ENCODE measurements around the gene EML1. TPM values are rescaled to one million over a fixed set of nuclear protein-coding genes. Genes with fewer than 3 reads are reported as not detected.
"Not testable (repeated sequence)": the region's sequence is repeated elsewhere in the genome, so short reads cannot be mapped to it uniquely, and the experiment has no call there.

Gene EML1
- polyA plus RNA-seq, 3 donors = 5.2 to 19.6 (median 14.1) TPM

DNA sequence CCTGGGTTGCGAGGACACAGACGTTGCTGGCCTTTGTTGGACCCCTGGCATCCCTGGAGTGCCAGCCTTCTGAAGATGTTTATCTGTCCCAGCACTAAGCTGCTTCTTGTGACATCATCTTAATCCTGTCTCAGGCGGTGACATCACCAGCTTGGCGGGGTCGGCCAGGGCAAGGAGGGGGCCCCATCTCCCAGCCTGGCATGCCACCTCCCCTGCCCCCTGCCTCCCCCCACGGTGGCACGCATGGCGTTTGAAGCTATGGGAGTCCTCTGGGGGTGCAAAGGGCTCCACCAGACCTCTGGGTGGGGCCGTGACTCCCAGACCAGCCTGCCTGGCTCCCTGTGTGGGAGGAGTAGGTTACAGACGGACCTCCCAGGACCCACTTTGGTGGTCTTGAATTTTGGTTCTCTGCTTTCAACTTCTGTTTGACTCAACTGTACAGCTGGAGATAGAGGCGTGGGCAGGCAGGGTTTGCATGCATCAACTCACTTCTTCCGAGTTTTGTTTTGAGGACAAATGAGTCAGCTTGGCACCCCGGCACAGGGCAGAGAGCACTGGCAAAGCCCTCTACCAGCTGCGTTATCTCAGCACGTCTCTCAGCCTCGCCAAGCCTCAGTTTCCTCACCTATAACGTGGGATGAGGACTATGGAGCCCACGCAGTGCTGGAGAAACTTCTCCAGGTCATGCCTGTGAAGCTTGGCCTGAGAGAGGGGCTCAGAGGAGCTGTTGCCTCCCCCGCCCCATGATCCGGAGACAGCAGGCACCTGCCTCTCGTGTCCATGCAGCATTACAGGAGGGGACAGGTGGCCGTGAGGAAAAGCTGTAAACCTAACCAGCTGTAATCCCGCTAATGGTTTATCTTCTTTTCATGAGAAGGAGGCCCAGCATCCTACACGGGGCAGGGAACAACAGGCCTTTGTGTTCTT, 38.8 kb upstream of the EML1 start:
- H3K27ac ChIP-seq (ENCODE audit: low read depth, low read length) = no peak overlapping the region
- WGBS, 3 donors = 76 to 81% (median 78%) methylated on average over 24 of the region's 24 CpGs

GRCh38 chr14:99755068-99755405, 38.2 kb upstream of the EML1 start:
- 65 to 94% (median 86%) methylated on average over 8 of the region's 8 CpGs for WGBS, 3 donors

GRCh38 chr14:99755629-99756603, 37.3 kb upstream of the EML1 start:
- WGBS, 3 donors = 49 to 57% (median 57%) methylated on average over 21 of the region's 21 CpGs
- H3K27ac ChIP-seq (ENCODE audit: low read depth, low read length) = no peak overlapping the region

More at GRCh38 chr14:99755068-99755405, 38.2 kb upstream of the EML1 start:
- H3K27ac ChIP-seq (ENCODE audit: low read depth, low read length) = no peak overlapping the region

DNA sequence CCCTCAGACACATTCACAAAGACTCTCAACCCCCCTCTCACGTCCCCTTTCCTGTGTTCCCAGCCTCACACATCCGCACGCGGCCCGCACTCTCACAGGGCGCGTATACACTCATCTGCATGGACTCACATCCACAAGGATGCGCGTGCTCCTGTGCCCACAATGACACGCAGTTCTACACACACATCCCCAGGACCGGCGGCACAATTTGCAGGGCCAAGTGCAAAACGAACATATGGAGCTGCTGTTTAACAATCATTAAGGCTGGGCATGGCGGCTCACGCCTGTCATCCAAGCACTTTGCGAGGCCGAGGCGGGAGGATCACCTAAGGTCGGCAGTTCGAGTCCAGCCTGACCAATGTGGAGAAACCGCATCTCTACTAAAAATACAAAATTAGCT, 36.4 kb upstream of the EML1 start:
- H3K27ac ChIP-seq (ENCODE audit: low read depth, low read length) = no peak overlapping the region
- WGBS, 3 donors = 93 to 95% (median 94%) methylated on average over 21 of the region's 21 CpGs

DNA sequence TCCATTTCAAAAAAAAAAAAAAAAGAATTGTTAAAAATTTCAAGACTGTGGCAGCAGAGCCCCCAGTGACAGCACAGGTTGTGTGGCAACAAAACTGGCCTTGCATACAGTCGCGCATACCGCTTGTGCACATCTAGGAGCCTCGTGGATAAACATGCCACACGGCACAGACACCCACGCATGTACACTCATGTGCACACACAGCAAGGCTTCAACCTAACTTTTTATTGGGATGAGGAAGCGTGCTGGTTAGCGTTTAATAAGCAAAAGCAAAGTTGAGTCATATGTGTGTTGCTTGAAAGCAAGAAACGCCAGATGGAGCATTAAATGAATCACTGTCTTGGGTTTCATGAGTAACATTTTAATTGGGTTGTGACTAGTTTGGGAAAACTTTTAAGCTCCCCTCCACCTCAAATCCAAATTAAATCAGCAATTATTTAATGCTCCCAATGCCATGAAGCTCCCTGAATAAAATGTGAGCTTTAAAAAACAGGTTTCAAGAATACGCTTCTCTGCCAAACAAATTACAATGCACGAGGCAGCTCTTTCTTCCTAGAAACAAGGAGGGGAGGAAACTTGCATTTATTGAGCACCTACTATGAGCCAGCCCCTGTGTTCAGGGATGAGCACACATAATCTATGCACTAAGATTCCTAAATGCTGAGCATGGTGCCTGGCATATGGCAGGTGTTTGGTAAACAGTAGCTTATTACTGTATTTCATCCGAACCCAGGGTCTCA, 35.7 kb upstream of the EML1 start:
- 78 to 89% (median 80%) methylated on average over 12 of the region's 12 CpGs for WGBS, 3 donors
- no peak overlapping the region for H3K27ac ChIP-seq (ENCODE audit: low read depth, low read length)

DNA sequence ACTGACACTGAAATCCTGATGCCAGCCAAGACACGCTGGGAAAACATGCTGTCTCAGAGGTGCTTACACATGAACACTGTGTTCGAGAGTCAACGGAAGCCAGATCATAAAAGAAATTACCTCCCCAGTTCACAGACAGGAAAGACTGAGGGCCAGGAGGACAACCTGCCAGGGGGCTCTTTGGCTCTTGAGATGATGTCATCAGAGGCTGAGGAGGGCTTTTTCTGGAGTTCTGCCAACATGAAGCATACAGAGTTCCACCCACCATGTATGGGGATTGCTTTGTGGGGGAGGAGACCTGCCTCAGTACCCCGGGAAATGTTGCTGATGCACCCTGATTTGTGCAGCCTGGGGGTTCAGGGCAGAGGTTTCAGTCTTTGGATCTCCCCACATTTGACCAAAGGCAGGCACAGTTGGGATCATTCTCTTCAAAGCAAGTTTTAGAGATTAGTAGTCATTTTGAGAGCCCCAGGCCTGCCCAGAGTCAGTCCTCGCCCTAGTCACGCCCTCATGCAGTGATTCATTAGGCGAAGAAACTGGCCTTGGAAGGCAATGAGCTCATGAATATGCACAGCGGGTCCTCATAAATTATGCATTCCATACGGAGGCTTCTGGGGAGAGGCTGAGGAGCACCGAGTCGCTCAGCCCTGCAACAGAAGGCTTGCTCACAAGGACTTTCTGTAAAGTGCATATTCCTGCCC, 34.9 kb upstream of the EML1 start:
- no peak overlapping the region for H3K27ac ChIP-seq (ENCODE audit: low read depth, low read length)
- WGBS, 3 donors = 72 to 82% (median 73%) methylated on average over 11 of the region's 11 CpGs

DNA sequence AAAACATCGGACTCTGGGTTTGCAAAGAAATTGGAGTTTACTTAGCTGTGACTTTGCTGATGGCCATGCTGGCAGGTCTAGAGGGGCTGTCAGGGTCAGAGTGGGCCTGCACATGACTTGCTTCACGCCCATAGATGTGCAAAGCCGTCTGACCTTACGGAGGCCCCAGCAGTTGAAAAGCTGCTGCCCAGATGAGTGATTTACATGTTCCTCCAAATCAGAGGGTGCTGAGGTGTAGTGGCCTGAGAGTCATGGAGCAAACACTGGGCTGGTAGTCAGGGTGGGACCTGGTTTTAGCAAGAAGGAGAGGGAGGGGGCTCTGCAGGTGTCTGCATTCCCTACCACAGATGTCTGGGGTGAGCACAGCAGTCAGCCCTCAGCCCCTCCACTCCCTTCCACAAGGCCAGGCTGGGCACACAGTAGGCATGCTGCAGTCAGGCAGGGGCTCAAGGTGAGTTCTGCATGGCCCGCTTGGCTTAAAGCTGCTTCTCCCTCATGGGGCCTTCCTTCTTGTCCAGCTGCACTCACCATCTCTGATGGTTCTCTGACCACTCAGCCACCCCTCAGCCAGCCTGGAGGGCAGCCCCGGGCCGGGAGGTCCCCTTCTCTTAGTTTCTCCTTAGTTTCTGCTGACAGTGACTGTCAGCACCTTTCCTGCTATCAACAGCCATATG, 34.2 kb upstream of the EML1 start:
- no peak overlapping the region for H3K27ac ChIP-seq (ENCODE audit: low read depth, low read length)
- 76 to 84% (median 80%) methylated on average over 7 of the region's 7 CpGs for WGBS, 3 donors

DNA sequence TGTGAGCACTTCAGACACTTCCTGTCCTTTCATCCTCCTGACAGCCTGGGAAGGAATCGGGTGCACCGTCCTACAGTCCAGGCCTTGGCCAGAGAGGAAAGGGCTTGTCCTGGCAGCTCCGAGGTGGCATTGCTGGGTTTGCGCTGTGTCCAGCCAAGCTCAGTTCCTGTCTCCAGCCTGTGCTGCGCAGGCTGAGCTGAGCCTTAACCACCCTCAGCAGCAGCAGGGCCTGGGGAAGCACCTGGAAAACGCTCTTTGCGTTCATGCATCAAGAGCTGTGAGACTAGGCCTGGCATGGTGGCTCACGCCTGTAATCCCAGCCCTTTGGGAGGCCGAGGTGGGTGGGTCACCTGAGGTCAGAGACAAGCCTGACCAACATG, 33.7 kb upstream of the EML1 start:
- H3K27ac ChIP-seq (ENCODE audit: low read depth, low read length) = no peak overlapping the region
- 60 to 83% (median 74%) methylated on average over 9 of the region's 9 CpGs for WGBS, 3 donors

DNA sequence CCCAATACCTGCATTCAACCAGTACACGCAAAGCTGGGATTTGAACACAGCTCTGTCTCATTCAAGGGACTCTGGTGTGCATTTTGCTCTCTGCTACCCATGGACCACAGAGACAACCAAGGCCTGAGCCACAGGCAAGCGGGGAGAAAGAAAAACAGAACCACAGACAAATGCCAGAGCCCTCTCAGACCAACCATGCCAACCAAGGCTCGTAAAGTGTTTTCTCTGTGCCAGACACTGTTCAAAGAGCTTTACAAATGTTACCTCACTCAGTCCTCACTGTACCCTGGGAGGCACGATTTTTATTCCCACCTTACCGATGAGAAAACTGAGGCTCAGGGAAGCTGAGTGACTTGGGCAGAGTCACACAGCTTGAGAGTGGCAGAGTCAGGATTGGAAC, 32.4 kb upstream of the EML1 start:
- H3K27ac ChIP-seq (ENCODE audit: low read depth, low read length) = no peak overlapping the region
- WGBS, 3 donors = 85 to 93% (median 92%) methylated on average over 5 of the region's 5 CpGs

DNA sequence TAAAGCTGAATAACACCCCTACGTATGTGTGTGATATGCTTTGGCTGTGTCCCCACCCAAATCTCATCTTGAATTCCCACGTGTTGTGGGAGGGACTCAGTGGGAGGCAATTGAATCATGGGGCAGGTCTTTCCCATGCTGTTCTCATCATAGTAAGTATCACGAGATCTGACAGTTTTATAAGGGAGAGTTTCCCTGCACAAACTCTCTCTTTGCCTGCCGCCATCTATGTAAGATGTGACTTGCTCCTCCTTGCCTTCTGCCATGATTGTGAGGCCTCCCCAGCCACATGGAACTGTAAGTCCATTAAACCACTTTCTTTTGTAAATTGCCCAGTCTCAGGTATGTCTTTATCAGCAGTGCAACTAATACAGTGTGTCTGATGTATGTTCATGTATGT, 30.3 kb upstream of the EML1 start:
- not testable (repeated sequence) for H3K27ac ChIP-seq (ENCODE audit: low read depth, low read length)
- WGBS, 3 donors = 76 to 90% (median 85%) methylated on average over 4 of the region's 4 CpGs

GRCh38 chr14:99763527-99764221, 29.5 kb upstream of the EML1 start:
- H3K27ac ChIP-seq (ENCODE audit: low read depth, low read length) = no peak overlapping the region
- 86 to 90% (median 87%) methylated on average over 13 of the region's 13 CpGs for WGBS, 3 donors

- no peak overlapping the region for H3K27ac ChIP-seq (ENCODE audit: low read depth, low read length)
These were observed 28.9 kb upstream of the EML1 start for GRCh38 chr14:99764222-99764706.

GRCh38 chr14:99768381-99768780, 24.8 kb upstream of the EML1 start:
- WGBS, 3 donors = 80 to 88% (median 84%) methylated on average over 6 of the region's 6 CpGs

More at GRCh38 chr14:99764222-99764706, 28.9 kb upstream of the EML1 start:
- 48 to 95% (median 94%) methylated on average over 11 of the region's 11 CpGs for WGBS, 3 donors

GRCh38 chr14:99769123-99769522, 24.1 kb upstream of the EML1 start:
- no peak overlapping the region for H3K27ac ChIP-seq (ENCODE audit: low read depth, low read length)
- WGBS, 3 donors = 95% methylated on average over 6 of the region's 6 CpGs

More at GRCh38 chr14:99768381-99768780, 24.8 kb upstream of the EML1 start:
- H3K27ac ChIP-seq (ENCODE audit: low read depth, low read length) = no peak overlapping the region

DNA sequence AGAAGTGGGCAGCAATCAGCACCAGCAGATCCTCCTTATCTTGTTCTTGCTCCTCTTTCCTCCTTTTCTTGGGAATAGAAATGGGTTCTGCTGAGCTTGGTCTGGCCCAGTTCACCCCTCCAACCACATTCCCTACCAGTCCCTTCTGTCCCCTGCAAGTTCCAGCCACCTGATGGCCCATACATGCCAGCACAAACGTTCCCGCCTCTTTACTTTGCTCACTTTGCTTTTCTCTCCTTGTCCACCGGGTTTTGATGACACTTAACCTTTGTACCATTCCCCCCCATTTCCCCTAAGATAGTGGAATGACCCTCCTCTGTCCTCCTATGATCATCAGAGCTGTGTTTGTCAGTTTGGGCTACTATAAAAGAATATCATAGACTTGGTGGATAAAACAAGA, 23.4 kb upstream of the EML1 start:
- no peak overlapping the region for H3K27ac ChIP-seq (ENCODE audit: low read depth, low read length)

GRCh38 chr14:99772371-99773283, 20.6 kb upstream of the EML1 start:
- 77 to 82% (median 78%) methylated on average over 8 of the region's 8 CpGs for WGBS, 3 donors
- H3K27ac ChIP-seq (ENCODE audit: low read depth, low read length) = no peak overlapping the region

More for the DNA sequence above, 23.4 kb upstream of the EML1 start:
- 64 to 93% (median 90%) methylated on average over 3 of the region's 3 CpGs for WGBS, 3 donors

All from adipose tissue (tissue), 3 donors.